HUES6 (cell line): ENCODE measurements around the gene PRAC1.
A peak's percentile ranks its signal among the peaks of the same experiment; 100 is the strongest.

Experiments
- H3K27ac ChIP-seq: 2 replicates; pipeline ENCODE4 v1.7.0; 2013; ENCODE audit warnings: low read depth, mild to moderate bottlenecking, low read length, inconsistent platforms
- H3K27me3 ChIP-seq: 2 replicates; pipeline ENCODE4 v1.6.1; 2013; ENCODE audit warnings: low read length; ENCODE audit not compliant: control insufficient read depth, insufficient read depth
- H3K36me3 ChIP-seq: 2 replicates; pipeline ENCODE4 v1.6.1; 2013; ENCODE audit warnings: low read length; ENCODE audit not compliant: control insufficient read depth, insufficient read depth
- H3K4me1 ChIP-seq: 2 replicates; pipeline ENCODE4 v1.6.1; 2013; ENCODE audit warnings: low read length; ENCODE audit not compliant: control insufficient read depth, insufficient read depth
- H3K4me3 ChIP-seq: 2 replicates; pipeline ENCODE4 v1.5.1; 2013; ENCODE audit warnings: low read depth, low read length
- H3K9ac ChIP-seq: one replicate; pipeline ENCODE4 v1.6.1; 2013; ENCODE audit warnings: mild to moderate bottlenecking, low read length
- H3K9me3 ChIP-seq: 2 replicates; pipeline ENCODE4 v1.6.1; 2013; ENCODE audit warnings: low read depth, low read length; ENCODE audit not compliant: control insufficient read depth, insufficient read depth

The PRAC1 gene

GRCh38 chr17:48746916-48747444 is 24.7 kb upstream of the PRAC1 start:
- H3K4me3 ChIP-seq = peak overlapping the region; percentile 29; the same call in 1 of the 2 replicates
- H3K36me3 ChIP-seq = no peaks in the 10 kb centered on the region
- no peak overlapping the region for H3K9ac ChIP-seq
- H3K27me3 ChIP-seq = peaks cover 100% of the 10 kb centered on the region
- H3K9me3 ChIP-seq = no peaks in the 10 kb centered on the region
- no peak overlapping the region for H3K27ac ChIP-seq
- H3K4me1 ChIP-seq = peaks cover 21% of the 10 kb centered on the region; the same call in 1 of the 2 replicates

- Histone ChIP-seq H3K4me3 (no peak overlapping the region), H3K4me1 (peaks cover 20% of the 10 kb centered on the region; the same call in 1 of the 2 replicates), H3K9ac (no peak overlapping the region), H3K9me3 (no peaks in the 10 kb centered on the region), H3K36me3 (no peaks in the 10 kb centered on the region), H3K27me3 (peaks cover 100% of the 10 kb centered on the region), H3K27ac (no peak overlapping the region)
Observed at GRCh38 chr17:48745381-48746275, 23.3 kb upstream of the PRAC1 start.

DNA sequence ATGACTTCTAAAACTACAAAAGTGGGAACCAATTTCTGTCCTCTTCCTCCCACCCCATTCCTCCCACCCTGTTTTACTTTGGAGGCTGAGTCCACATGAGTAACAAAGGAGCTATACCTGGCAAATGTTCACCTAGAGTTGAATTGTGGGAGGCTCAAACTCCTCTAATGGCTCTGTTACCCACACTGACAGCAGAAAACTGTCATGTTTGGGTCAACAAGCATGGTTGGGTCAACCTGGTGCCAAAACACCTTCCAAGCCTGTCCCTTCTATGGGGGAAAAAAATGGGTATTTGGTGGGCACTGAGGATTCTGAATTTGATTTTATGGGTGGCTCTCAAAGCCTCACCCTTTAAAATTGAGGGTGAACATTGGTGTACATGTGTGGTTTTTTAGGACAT is 18.2 kb upstream of the PRAC1 start:
- no peaks in the 10 kb centered on the region for H3K9me3 ChIP-seq
- H3K36me3 ChIP-seq = no peaks in the 10 kb centered on the region
- peaks cover 100% of the 10 kb centered on the region for H3K27me3 ChIP-seq
- no peaks in the 10 kb centered on the region for H3K4me1 ChIP-seq
- no peak overlapping the region for H3K9ac ChIP-seq
- no peak overlapping the region for H3K4me3 ChIP-seq
- H3K27ac ChIP-seq = no peak overlapping the region

GRCh38 chr17:48738803-48739526 is 16.6 kb upstream of the PRAC1 start:
- Histone ChIP-seq H3K4me3 (peak overlapping the region; percentile 6; the same call in 1 of the 2 replicates), H3K27me3 (peaks cover 100% of the 10 kb centered on the region), H3K9me3 (no peaks in the 10 kb centered on the region), H3K4me1 (peaks cover 5% of the 10 kb centered on the region; the same call in 1 of the 2 replicates), H3K27ac (no peak overlapping the region), H3K36me3 (no peaks in the 10 kb centered on the region), H3K9ac (no peak overlapping the region)

GRCh38 chr17:48738424-48738802 is 16.1 kb upstream of the PRAC1 start:
- H3K36me3 ChIP-seq = no peaks in the 10 kb centered on the region
- H3K27ac ChIP-seq = no peak overlapping the region
- peaks cover 100% of the 10 kb centered on the region for H3K27me3 ChIP-seq
- H3K4me3 ChIP-seq = no peak overlapping the region
- no peak overlapping the region for H3K9ac ChIP-seq
- no peaks in the 10 kb centered on the region for H3K9me3 ChIP-seq
- peaks cover 10% of the 10 kb centered on the region; the same call in 1 of the 2 replicates for H3K4me1 ChIP-seq

DNA sequence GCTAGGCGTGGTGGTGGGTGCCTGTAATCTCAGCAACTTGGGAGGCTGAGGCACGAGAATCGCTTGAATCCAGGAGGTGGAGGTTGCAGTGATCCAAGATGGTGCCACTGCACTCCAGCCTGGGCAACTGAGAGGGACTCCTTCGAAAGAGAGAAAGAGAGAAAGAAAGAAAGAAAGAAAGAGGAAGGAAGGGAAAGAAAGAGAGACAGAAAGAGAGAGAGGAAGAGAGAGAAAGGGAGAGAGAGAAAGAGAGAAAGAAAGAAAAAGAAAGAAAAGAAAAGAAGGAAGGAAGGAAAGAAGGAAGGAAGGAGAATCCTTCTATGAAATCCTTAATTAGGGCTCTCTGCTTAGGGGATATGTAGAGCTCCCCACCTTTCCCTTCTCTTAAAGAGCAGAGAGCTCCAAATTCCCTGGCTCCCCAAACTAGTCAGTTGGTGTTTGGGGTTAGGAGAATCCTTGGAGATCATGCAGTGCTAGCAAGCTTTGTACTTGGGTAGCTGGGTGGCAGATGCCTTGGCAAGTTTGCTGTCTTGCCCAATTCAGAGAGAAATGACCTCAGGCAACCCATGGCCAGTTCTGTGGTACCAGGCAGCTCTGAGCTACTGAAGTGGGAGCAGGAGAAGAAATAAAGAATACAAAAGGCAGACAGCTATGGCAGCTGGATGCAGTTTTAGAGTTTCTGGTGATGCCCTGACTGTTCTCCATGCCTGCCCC is 15.2 kb upstream of the PRAC1 start:
- no peak overlapping the region for H3K27ac ChIP-seq
- H3K9ac ChIP-seq = no peak overlapping the region
- H3K4me3 ChIP-seq = no peak overlapping the region
- H3K27me3 ChIP-seq = peaks cover 100% of the 10 kb centered on the region
- H3K9me3 ChIP-seq = no peaks in the 10 kb centered on the region
- H3K4me1 ChIP-seq = peaks cover 17% of the 10 kb centered on the region; the same call in 1 of the 2 replicates
- H3K36me3 ChIP-seq = no peaks in the 10 kb centered on the region

DNA sequence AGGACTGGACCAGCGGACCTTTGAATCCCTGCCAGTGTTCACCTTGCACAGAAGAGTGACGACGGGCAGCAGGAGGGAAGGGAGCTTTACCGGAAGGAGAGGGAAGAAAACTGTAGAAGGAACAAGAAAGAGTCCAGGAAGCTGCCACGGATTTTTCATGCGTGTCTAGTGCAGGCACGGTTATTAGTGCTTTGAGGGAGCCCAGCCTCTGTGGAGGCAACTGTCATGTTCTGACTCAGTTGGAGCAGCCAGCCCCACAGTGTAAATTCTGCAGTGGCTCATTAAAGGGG is 12.7 kb upstream of the PRAC1 start:
- peaks cover 100% of the 10 kb centered on the region for H3K27me3 ChIP-seq
- no peak overlapping the region; the same call in 1 of the 2 replicates for H3K4me3 ChIP-seq
- H3K27ac ChIP-seq = no peak overlapping the region
- H3K36me3 ChIP-seq = no peaks in the 10 kb centered on the region
- no peak overlapping the region for H3K9ac ChIP-seq
- peaks cover 20% of the 10 kb centered on the region; the same call in 1 of the 2 replicates for H3K4me1 ChIP-seq
- no peaks in the 10 kb centered on the region for H3K9me3 ChIP-seq

DNA sequence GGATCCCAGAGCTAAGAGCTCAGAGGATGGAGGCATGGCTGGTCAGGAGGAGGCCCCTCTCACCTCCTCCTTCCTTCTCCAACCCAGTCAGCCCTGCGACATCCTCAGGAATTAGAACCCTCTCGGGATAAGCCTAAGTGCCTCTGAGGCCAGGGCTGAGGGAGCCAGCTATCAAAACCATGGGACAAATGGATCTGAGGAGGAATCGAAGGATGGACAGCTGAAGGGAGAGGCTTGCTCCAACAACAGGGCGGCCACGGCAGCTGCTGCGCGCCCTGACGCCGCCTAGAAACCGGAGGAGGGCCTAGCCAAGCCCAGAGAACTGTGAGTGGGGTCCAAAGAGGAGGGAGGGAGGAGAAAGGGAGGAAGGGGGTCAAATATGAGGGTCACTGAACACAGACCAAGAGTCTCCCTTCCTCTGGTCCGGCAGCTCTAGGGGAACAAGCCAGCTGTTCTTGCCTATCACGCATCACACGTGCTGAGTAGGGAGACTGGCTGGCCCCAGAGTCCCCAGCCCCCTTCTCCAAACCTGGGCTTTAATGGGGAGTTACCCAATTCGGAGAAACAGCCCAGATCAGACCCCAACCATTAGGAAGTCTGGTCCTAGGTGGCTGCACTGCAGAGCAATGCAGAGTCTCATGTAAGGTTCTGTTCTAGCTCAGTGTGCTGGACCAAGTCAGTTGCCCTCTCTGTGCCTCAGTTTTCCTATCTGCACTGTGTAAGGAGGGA is 12.2 kb upstream of the PRAC1 start:
- Histone ChIP-seq H3K9me3 (no peaks in the 10 kb centered on the region), H3K27ac (no peak overlapping the region), H3K4me1 (peaks cover 25% of the 10 kb centered on the region; the same call in 1 of the 2 replicates), H3K9ac (no peak overlapping the region), H3K36me3 (no peaks in the 10 kb centered on the region), H3K27me3 (peaks cover 100% of the 10 kb centered on the region), H3K4me3 (peak overlapping the region; percentile 25; the same call in 1 of the 2 replicates)

DNA sequence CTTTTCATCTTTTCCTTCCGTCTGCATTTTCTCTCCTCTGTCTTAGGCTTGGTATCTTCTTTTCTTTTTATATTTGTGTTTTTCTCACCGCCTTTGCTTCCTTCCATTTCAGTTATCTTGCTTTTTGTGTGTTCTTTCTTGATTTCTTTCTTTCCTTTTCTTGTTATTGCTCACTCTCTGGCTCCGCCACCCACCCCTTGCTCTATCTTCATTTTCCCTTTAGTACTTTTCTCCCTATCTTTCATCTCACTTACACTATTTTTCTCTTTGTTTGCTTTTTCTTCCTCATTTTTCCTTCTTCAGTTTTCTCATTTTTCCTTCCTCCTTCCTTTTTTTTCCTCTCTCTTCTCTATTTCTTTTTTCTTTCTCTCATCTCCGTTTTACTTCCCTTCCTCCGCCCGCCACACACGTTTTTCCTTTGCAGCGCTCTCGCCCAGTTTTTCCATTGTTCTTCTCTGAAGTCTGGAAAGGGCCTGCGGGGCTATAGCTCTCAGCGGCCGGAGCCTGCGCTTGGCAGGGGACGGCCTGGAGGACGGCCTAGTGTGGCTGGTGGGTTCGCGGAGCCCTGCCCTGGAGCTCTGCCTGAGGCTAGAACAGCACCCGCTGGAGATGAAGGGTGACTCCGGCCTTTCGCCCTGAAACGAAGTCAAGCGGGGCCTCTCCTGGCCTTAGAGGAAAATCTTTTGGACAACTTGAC is 11.5 kb upstream of the PRAC1 start:
- Histone ChIP-seq H3K4me1 (peaks cover 28% of the 10 kb centered on the region; the same call in 1 of the 2 replicates), H3K27me3 (peaks cover 100% of the 10 kb centered on the region), H3K27ac (no peak overlapping the region), H3K9ac (peak overlapping the region; percentile 36), H3K4me3 (peak overlapping the region; percentile 34; the same call in 1 of the 2 replicates), H3K36me3 (no peaks in the 10 kb centered on the region), H3K9me3 (no peaks in the 10 kb centered on the region)
